Measurements from ENCODE around the gene ANKRD10.

ANKRD10 gene

DNA sequence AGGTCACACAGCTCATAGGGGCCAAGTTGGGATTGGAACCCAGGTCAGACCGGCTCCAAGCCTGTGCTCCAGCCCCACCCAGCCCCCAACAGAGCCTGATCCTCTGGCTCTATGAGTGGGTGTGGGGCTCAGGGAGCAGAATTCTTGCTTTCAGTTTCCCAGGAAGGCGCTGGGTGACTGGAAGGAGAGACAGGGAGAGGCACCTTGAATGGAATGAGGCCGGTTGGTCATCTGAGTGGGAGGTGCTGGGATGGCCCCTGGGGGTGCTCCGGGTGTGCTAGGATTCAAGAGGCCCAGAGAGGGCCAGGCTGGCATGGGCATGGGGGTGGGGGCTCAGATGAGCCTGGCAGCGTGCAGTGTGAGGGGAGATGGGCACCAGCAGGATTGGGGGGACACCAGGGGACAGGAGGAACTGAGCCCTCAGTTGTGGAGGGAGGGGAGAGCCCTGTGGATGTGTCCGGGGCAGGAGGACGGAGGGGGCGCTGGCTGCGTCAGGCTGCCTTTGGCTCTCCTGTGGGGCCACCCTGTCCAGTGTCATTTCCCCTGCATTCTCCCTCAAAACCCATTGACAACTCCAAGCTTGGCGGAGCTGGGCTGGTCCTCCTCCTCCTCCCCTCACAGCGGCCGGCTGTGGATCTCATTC is 31.2 kb upstream of the ANKRD10 start:
- CTCF ChIA-PET = no interaction called here
- POLR2A ChIA-PET = interaction anchor here (0.6 kb wide), 1 partner anchor 231 kb away, joined by 3 read pairs; no protein-coding TSS in a partner anchor

DNA sequence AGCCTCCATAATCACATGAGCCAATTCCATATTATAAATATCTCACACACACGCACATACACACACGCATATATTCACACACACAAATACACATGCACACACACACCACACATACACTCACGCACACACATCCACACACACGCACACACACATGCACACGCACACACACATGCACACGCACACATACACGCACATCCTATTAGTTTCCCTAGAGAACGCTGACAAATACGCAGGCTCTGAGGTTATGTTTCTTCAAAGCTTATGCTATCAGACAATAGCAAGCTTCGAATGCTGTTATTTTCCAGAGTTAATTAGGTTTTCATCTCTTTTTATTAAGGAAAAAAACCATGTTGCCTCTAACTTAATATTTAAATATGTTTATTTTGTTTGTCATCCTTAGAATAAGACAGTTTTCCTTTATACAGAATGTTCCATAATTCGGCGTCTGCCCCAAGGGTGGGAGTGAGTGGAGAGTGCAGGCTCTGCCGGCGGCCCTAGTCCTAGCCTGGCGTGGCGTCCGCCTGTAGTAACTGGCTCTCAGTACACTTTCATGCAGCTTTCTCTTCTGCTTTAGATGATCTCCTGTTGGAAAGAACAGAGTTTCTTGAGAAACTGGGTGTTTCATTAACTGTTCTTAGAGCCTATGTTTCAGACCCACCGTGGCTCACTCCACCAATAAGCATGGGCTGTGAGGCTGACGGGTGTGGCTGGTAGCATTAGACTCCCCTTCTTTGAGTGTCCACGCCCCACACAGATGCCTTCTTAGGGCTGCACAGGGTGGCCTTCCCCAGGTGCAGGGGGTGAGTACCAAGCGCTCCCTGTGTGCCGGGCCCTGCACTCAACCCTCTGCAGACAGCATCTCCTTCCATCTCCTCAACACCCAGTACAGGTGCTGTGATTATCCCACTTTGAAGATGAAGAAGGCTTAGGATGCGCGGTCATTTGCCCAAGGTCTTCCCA is 30.4 kb upstream of the ANKRD10 start:
- POLR2A ChIA-PET = no interaction called here

More for the DNA sequence above, 31.2 kb upstream of the ANKRD10 start:
- no peak for TF ChIP-seq NFRKB (IDR thresholded peaks at IDR 0.05)
- TF ChIP-seq SUZ12 (IDR thresholded peaks at IDR 0.05) = no peak
- TF ChIP-seq ELF4 (IDR thresholded peaks at IDR 0.05) = no peak
- TF ChIP-seq L3MBTL2 (conservative IDR thresholded peaks at IDR 0.05) = no peak
- no peak for TF ChIP-seq LEF1 (IDR thresholded peaks at IDR 0.05; ENCODE audit: borderline replicate concordance)
- TF ChIP-seq CTBP1 (IDR thresholded peaks at IDR 0.05; ENCODE audit: borderline replicate concordance) = no peak
- no peak for TF ChIP-seq FOXM1 (IDR thresholded peaks at IDR 0.05; ENCODE audit: borderline replicate concordance)
- no peak for TF ChIP-seq HDGF (IDR thresholded peaks at IDR 0.05; ENCODE audit: borderline replicate concordance)
- no peak for TF ChIP-seq BHLHE40 (IDR thresholded peaks at IDR 0.05; ENCODE audit: borderline replicate concordance)
- TF ChIP-seq ARNT (IDR thresholded peaks at IDR 0.05) = no peak
- no peak for TF ChIP-seq FOXK2 (IDR thresholded peaks at IDR 0.05)
- TF ChIP-seq FOXA1 (IDR thresholded peaks at IDR 0.05) = no peak
- TF ChIP-seq, protein P1, sequence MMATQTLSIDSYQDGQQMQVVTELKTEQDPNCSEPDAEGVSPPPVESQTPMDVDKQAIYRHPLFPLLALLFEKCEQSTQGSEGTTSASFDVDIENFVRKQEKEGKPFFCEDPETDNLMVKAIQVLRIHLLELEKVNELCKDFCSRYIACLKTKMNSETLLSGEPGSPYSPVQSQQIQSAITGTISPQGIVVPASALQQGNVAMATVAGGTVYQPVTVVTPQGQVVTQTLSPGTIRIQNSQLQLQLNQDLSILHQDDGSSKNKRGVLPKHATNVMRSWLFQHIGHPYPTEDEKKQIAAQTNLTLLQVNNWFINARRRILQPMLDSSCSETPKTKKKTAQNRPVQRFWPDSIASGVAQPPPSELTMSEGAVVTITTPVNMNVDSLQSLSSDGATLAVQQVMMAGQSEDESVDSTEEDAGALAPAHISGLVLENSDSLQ (IDR thresholded peaks at IDR 0.05) = no peak
- no peak for TF ChIP-seq ZNF384 (IDR thresholded peaks at IDR 0.05)
- TF ChIP-seq SP1 (IDR thresholded peaks at IDR 0.05) = no peak
- TF ChIP-seq TARDBP (IDR thresholded peaks at IDR 0.05) = no peak
- DNase-seq (ENCODE audit: extremely low spot score) = no peak

DNA sequence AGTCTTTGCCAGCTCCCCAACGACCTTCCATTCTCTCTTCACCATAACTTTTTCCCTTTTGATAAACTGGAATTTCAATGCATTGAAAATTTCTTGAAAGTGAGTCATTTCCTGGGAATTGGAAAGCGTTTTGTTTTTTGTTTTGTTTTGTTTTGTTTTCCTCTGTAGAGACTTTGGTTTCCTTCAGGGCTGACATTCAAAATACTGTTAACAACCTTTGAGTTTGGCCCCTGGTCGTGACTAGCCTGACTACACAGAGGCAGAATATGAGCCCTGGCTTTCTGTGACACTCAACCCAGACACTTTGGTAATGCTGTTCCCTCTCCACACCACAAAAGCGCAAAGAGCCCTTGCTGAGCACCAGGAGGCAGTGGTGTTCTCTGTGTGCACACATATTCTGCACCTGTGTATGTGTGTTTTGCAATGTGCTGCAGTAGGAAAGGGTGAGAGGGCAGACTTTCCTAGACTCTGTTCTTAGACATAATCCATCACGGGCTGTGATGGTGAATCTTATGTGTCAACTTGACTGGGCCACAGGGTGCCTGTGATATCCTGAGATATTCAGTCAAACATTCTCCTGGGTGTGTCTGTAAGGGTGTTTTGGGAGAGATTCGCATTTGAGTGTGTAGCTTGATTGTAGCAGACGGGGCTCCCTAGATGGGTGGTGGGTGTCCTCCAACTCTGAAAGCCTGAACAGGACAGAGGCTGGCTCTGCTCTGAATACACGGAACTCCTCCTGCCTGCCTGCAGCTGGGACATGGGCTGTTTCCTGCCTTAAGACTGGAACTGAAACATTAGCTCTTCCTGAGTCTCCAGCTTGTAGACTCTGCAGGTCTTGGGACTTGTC is 29.5 kb upstream of the ANKRD10 start:
- POLR2A ChIA-PET = no interaction called here
- CTCF ChIA-PET = interaction anchor here (0.7 to 0.8 kb wide), 2 partner anchors 105 to 364 kb away, joined by 3 to 4 read pairs; no protein-coding TSS in a partner anchor
- no peak for TF ChIP-seq FOXK2 (IDR thresholded peaks at IDR 0.05)
- TF ChIP-seq CTBP1 (IDR thresholded peaks at IDR 0.05; ENCODE audit: borderline replicate concordance) = no peak
- TF ChIP-seq, protein P1 (IDR thresholded peaks at IDR 0.05) = no peak
- no peak for TF ChIP-seq FOXM1 (IDR thresholded peaks at IDR 0.05; ENCODE audit: borderline replicate concordance)
- TF ChIP-seq NFRKB (IDR thresholded peaks at IDR 0.05) = no peak
- TF ChIP-seq L3MBTL2 (conservative IDR thresholded peaks at IDR 0.05) = no peak
- no peak for TF ChIP-seq ZNF384 (IDR thresholded peaks at IDR 0.05)
- no peak for TF ChIP-seq ARNT (IDR thresholded peaks at IDR 0.05)
- TF ChIP-seq FOXA1 (IDR thresholded peaks at IDR 0.05) = no peak
- no peak for TF ChIP-seq LEF1 (IDR thresholded peaks at IDR 0.05; ENCODE audit: borderline replicate concordance)
- no peak for TF ChIP-seq HDGF (IDR thresholded peaks at IDR 0.05; ENCODE audit: borderline replicate concordance)
- no peak for TF ChIP-seq SP1 (IDR thresholded peaks at IDR 0.05)
- TF ChIP-seq ELF4 (IDR thresholded peaks at IDR 0.05) = no peak
- DNase-seq (ENCODE audit: extremely low spot score) = peak; percentile 24

More for the DNA sequence above, 30.4 kb upstream of the ANKRD10 start:
- CTCF ChIA-PET = interaction anchor here (0.8 kb wide), 1 partner anchor 104 kb away, joined by 3 read pairs; no protein-coding TSS in a partner anchor
- TF ChIP-seq TARDBP (IDR thresholded peaks at IDR 0.05) = no peak
- no peak for TF ChIP-seq LEF1 (IDR thresholded peaks at IDR 0.05; ENCODE audit: borderline replicate concordance)
- no peak for TF ChIP-seq ELF4 (IDR thresholded peaks at IDR 0.05)
- DNase-seq (ENCODE audit: extremely low spot score) = no peak

DNA sequence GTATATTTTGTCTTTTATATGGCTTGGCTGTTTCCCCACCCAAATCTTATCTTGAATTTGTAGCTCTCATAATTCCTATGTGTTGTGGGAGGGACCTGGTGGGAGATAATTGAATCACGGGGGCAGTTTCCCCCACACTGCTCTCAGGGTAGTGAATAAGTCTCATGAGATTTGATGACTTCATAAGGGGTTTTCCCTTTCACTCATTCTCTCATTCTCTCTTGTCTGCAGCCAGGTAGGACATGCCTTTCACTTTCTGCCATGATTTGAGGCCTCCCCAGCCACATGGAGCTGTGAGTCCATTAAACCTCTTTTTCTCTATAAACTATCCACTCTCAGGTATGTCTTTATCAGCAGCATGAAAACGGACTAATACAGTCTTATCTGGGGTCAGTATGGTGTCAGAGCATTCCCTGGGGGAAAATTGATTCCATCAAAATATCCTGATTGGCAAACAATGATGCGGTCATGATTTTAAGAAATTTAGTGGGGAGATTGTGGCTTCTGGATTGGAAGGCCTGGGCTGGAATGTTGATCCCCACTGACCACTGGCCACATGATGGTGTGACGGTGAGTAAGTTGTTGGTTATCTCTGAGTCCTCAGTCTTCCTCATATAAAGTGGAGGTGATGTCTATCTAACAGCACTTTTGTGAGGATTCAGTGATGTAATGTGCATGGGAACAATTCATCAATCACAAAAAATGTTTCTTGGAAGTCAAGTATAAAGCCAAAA is 27.5 kb upstream of the ANKRD10 start:
- DNase-seq (ENCODE audit: extremely low spot score) = no peak
- no peak for TF ChIP-seq NFRKB (IDR thresholded peaks at IDR 0.05)
- no peak for TF ChIP-seq ELF4 (IDR thresholded peaks at IDR 0.05)
- no peak for TF ChIP-seq FOXM1 (IDR thresholded peaks at IDR 0.05; ENCODE audit: borderline replicate concordance)
- CTCF ChIA-PET = interaction anchor here (0.6 to 1.1 kb wide), 2 partner anchors 17 to 125 kb away, joined by 4 read pairs; no protein-coding TSS in a partner anchor
- POLR2A ChIA-PET = no interaction called here

DNA sequence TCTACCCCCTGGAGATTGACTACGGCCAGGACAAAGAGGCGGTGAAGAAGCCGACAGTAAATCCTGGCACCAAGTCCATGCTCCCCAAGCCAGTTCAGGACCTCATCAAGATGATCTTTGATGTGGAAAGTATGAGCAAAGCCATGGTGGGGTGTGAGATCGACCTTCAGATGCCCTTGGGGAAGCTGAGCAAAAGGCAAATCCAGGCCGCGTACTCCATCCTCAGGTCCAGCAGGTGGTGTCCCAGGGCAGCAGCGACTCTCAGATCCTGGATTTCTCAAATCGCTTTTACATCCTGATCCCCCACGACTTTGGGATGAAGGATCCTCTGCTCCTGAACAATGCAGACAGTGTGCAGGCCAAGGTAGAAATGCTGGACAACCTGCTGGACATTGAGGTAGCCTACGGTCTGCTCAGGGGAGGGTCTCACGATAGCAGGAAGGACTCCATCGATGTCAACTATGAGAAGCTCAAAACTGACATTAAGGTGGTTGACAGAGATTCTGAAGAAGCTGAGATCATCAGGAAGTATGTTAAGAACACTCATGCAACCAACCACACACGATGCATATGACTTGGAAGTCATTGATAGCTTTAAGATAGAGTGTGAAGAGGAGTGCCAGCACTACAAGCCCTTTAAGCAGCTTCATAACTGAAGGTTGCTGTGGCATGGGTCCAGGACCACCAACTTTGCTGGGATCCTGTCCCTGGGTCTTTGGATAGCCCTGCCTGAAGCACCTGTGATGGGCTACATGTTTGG is 24.0 kb upstream of the ANKRD10 start:
- CTCF ChIA-PET = no interaction called here

More for the DNA sequence above, 24.0 kb upstream of the ANKRD10 start:
- no peak for TF ChIP-seq TARDBP (IDR thresholded peaks at IDR 0.05)
- no peak for TF ChIP-seq FOXA1 (IDR thresholded peaks at IDR 0.05)
- TF ChIP-seq BHLHE40 (IDR thresholded peaks at IDR 0.05; ENCODE audit: borderline replicate concordance) = no peak
- no peak for TF ChIP-seq SUZ12 (IDR thresholded peaks at IDR 0.05)
- TF ChIP-seq SP1 (IDR thresholded peaks at IDR 0.05) = no peak
- TF ChIP-seq FOXK2 (IDR thresholded peaks at IDR 0.05) = no peak
- TF ChIP-seq, protein P1 (IDR thresholded peaks at IDR 0.05) = no peak
- no peak for TF ChIP-seq LEF1 (IDR thresholded peaks at IDR 0.05; ENCODE audit: borderline replicate concordance)
- no peak for DNase-seq (ENCODE audit: extremely low spot score)
- POLR2A ChIA-PET = no interaction called here

Data from HEK293T (cell line).